Cortex of kidney (tissue), 1 donor: Measurements from ENCODE around the gene ZNF367.
A peak's percentile ranks its signal among the peaks of the same experiment; 100 is the strongest.

Source experiments
- DNase-seq: peaks from one replicate; lab custom pipeline; 2025; lab: John Stamatoyannopoulos, UW

The ZNF367 gene

GRCh38 chr9:96436456-96437126 is 18.4 kb upstream of the ZNF367 start:
- no peak for DNase-seq

- no peak for DNase-seq
Measured at GRCh38 chr9:96436063-96436455, 17.9 kb upstream of the ZNF367 start.

- no peak for DNase-seq
Measured at GRCh38 chr9:96435345-96435744, 17.2 kb upstream of the ZNF367 start.

GRCh38 chr9:96430377-96430776 is 12.2 kb upstream of the ZNF367 start:
- no peak for DNase-seq

- no peak for DNase-seq
Measured at GRCh38 chr9:96429732-96430131, 11.6 kb upstream of the ZNF367 start.

- no peak for DNase-seq
Measured at GRCh38 chr9:96425500-96426169, 7.5 kb upstream of the ZNF367 start.

GRCh38 chr9:96423985-96424336 is 5.8 kb upstream of the ZNF367 start:
- DNase-seq: no peak

GRCh38 chr9:96423322-96423984 is 5.3 kb upstream of the ZNF367 start:
- no peak for DNase-seq

GRCh38 chr9:96420468-96421219 is 2.5 kb upstream of the ZNF367 start:
- DNase-seq: no peak

GRCh38 chr9:96419691-96419969 is 1.5 kb upstream of the ZNF367 start:
- no peak for DNase-seq

GRCh38 chr9:96418920-96419690 is 935 bp upstream of the ZNF367 start:
- DNase-seq: peak; percentile 82

- no peak for DNase-seq
Measured at GRCh38 chr9:96417661-96418082, 498 bp downstream of the ZNF367 start.

GRCh38 chr9:96417051-96417586 is 1.1 kb downstream of the ZNF367 start:
- DNase-seq: peak; percentile 53

- DNase-seq: no peak
Measured at GRCh38 chr9:96413302-96414221, 4.6 kb downstream of the ZNF367 start.

- no peak for DNase-seq
Measured at GRCh38 chr9:96412174-96412913, 5.8 kb downstream of the ZNF367 start.

GRCh38 chr9:96411129-96411838 is 6.9 kb downstream of the ZNF367 start:
- DNase-seq: no peak

- no peak for DNase-seq
Measured at GRCh38 chr9:96408409-96409280, 9.5 kb downstream of the ZNF367 start.
